Stimulated activated CD8-positive, alpha-beta memory T cell treated with anti-CD3 and anti-CD28 coated beads, Interleukin-7, amount 100 ng/mL, for 4 hours (primary cell): ENCODE measurements around the gene MIB1.

Experiments used
- DNase-seq, 2 donors: peaks; one replicate each; pipeline ENCODE4 v3.0.0-alpha.2; 2020; ENCODE audit warnings: low read depth in 2 of 2

MIB1 gene

DNA sequence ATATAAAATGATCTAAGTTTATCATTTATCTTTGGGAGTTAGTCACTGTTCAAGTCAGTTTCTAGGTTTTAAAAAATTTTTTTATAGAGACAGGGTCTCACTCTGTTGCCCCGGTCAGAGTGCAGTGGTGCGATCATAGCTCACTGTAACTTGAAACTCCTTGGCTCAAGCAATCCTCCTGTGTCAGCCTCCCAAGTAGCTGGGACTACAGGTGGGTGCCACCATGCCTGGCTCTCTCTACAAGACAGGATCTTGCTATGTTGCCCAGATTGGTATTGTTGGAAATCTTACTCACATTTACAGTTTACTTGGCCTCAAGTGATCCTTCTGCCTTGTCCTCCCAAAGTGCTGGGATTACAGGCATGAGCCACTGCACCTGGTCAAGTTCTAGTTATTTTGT is 74.5 kb downstream of the MIB1 start:
- no peak for DNase-seq

DNA sequence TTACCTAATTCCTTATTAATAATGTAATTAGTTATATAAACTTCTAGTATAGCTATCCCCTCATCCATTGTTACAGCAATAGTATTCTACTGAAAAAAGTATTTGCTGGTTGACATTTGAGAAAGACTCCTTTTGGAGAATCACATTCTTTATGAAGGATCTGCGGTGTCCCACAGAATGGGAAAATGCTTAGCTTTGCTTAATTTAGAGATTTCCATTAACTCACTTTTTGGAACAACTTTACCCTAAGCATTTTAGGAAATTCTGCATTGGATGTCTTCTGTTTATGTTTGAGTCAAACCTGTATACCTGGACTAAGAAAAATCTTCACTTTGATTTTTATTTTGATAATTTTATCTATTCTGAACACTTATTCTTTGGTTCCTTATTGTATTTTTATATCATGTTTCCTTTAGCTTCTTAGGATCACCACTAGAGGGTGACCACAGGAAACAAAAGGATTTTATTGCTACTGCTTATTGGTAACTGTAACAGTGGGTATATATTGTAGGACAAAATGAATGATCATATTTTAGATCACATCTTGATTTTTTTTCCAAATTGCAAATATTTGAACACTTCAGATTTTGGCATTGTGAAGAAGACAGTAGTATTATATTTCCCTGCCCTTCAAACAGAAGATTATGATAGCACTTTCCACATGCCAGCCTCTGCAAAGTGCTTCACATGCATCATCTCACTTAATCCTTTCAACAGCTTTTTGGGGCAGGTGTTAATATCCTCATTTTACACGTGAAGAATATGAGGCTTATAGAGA is 79.6 kb downstream of the MIB1 start:
- DNase-seq, result no peak

DNA sequence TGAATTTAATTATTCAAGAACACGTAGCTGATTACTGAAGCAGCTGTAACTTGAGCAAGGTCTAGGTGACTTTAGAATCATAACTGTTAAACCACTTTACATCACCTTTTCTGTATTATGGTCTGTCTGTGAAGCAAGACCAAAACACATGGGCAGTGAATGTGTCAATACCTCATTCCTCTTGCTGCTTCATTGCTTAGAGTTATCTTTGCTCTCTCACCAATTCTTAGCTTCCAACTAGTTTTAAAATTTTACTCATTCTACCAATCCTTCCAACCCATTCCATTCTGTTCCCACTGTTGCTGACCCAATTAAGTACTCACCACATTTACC is 80.2 kb downstream of the MIB1 start:
- no peak for DNase-seq

DNA sequence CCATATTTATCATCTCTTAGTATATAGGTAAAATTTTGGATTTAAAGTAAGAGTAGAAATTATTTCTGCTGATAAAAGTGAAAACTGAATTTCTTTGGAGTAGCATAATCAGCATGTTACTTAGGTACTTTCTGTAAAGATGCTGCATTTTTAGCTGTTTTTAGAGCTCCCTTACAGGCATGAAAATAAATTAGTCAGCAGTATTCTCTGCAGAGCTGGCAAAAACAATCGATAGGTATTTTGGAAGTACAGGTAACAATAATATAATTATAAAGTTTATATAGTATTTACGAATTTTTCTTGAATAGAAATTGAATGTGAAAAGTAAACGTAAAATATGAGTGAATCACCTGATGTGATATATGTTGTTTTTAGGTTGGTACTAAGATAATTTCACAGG is 83.3 kb downstream of the MIB1 start:
- DNase-seq, result no peak

DNA sequence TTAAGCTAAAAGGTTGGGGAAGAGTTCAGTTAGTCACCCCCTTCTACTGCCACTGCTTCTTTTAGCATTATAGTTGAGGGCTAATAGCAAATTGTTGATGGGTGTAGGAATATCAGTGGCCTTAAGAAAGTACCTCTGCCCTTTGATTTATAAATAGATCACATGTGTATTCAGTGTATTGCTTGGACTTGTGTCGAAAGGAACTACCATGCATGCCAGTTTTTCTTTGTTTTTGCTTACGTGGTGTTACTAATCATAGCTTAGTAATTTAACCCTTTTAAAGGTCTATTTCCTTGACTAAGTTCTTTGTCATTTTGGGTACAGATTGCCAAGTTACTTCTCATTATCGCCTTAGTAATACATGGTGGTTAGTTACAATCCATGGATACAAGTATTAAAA is 85.6 kb downstream of the MIB1 start:
- no peak for DNase-seq

DNA sequence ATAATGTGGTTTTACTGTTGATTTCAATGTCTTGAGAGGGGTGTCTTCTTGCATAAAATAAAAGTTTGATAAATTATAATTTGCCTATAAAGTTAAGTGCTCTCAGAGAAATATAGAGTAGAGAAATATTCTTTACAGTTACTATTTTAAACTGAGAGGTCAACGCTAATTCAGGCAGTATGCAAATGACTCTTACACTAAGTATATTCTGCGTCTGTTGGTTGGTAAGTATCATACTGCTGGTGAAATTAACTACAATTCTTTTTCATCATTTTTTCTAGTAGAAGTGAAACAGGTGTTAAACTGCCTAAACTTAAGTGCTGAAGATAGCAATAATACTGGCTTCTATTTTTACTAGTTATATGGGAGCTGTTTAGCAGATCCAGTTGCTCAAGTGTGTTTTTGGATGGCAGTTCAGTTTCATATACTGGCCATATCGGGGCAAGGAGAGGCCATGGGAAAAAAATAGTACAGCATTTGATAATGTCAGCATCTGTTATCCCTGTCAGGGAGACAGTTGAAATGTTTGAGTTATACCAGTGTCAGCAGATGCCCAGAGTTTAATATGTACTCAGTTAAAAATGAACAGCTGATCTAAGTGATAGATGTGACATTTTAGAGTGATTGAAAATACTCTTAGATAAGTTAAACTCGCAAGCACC is 86.2 kb downstream of the MIB1 start:
- DNase-seq, result no peak

DNA sequence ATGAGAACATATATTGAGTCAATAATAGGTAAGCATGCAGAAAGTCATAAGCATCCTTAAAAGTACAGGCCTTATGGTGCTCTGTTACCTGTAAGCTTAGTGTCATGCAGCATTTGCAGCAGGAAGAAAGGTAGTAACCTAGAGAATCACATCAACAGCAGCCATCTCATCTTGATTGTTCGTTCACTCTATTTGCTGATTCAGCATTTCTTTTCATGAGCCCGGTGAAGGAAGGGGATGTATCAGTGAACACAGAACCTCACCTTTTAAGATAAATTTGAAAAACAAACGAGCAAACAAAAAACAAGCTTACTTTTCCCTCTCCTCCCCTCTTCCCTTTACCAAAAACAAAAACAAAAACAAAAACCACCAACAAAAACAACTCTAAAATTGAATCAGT is 89.9 kb downstream of the MIB1 start:
- no peak for DNase-seq

DNA sequence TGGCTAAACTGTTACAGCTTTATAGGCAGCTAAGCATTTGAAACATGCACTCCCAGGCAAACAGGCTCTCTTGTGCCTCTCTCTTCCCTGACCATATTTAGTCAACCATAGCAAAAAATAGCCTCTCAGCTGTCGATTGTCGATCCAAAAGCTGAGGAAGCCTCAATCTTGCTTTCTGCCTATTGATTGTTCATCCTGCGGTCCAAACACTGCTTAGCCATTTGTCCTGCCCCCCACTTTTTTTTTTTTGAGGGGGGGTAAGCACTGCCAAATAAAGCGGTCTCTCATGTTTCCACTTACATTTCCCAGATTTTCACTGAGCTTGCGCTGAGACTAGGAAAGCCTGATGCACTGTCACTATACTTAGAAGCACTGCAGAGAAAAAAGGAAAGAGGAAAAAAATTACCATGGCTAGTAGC is 90.8 kb downstream of the MIB1 start:
- DNase-seq, result no peak

DNA sequence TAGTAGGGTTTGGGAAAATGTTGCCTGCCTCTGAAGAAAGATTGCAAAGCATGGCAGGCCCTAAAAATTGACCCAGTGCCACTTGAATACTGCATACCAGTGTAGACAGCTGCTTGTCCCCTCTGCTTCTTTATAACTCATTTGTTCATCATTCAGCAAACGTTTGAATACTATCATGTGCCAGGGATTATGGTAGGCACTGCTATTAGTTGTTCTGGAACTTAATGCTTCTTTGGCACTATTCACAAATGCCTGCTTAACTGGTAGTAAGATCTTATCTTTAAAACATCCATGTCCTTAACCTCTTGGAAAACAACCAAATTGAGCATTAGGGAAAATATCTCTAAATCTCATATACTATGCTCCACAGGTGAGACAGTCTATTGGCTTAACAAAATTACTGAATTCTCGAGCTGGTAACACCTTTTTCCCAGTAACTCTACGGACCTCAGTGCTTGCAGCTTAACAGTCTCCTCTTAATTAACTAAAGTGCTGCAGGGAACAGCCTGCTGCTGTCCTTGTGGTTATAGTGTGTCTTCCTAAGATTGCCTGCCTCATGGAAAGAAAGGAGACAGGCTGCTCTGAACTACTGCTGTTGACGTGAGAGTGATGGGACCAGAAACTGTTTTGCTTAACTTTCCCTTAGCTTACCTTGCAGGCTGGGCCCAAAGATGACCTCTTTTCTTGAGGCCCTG is 93.2 kb downstream of the MIB1 start:
- DNase-seq, result no peak

DNA sequence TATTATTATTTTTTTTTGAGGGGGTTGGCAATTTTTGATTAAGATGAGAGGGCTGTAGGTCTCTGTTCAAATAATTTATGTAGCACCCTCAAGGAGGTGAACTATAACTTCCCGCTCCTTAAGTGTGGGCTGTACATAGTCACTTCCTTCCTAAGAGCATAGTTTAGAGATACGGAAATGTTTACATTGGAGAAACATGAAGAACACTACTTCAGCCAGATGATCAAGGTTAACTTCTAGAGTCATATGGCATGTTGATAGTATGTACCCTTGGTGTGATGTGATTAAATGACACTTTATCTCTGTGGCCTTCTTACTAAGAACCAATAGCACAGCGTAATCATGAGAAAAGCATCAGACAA is 93.7 kb downstream of the MIB1 start:
- no peak for DNase-seq

DNA sequence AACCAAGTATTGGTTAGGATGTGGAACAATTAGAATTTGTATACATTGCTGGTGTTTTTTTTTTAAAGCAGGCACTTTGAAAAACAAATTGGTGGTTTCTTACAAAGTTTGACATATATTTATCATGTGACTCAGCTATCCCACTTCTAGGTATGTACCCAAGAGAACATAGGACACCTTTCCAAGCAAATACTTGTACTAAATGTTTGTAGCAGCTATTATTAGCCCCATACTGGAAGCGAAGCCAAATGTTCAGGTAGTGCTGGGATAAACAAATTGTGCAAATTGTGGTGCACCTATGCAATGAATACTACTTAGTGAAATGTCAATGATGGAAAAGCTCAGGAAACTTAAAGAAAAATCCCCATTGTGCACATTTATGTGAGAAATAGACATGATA is 101.0 kb downstream of the MIB1 start:
- DNase-seq, result no peak

DNA sequence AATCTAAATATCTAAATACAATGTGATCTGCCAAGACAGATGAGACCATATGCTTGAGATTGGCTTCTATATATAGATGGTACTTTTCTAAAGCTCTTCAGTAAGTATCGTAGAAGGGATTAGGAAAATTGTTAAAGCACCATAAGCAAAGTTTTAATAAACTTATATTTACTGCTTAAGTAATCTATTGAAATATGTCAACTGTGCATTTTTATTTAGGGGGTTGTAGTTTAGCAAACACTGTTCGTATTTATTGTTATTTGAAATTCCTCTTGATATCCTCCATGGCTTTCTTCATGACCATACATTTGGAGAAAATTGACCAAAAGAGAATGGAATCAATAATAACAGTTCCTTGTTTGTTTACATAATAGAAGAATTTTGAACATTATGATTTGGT is 102.7 kb downstream of the MIB1 start:
- no peak for DNase-seq

DNA sequence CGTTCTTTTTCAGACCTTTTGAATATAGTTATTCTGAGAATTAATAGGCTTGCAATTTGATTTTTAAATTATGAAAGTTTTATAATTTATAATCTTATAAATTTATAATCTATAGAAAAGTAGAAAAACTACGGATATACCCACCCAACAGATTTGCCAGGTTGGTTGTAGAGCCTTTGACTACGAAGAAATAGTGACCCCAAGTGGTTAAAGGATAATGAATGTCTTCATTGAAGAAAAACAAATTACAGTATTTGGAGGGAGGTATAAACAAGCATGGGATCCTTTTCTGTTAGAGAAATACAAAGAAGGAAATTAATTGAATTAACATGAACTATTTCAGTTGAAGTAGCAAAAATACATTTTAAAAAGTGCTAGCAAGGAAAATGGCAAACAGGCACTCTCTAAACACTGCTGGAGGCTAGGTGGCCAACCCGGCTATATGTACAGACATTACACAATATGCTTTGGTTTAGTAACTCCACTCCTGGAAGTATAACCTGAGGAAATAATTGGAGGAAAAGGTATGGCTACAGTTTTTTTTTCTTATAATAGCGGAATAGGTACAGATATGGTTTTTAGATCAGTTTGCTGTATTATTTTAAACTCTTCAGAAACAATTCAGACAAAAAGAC is 110.9 kb downstream of the MIB1 start:
- DNase-seq, result no peak

DNA sequence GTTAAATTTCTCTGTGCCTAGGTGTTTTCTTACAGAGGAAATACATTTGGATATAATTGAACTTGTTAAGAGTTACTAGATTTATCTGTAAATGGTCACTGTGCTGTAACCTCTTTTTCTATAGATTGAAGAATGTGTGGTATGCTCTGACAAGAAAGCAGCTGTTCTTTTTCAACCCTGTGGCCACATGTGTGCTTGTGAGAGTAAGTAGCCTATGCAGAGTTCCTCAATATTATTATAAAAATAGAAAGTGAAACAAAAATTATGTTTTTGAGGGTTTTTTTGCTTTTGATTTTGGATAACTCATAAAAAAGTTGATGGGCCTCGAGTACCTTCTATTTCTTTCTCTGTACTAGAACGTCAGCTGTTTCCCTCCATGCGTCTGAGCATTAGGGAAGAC is 112.4 kb downstream of the MIB1 start:
- no peak for DNase-seq

DNA sequence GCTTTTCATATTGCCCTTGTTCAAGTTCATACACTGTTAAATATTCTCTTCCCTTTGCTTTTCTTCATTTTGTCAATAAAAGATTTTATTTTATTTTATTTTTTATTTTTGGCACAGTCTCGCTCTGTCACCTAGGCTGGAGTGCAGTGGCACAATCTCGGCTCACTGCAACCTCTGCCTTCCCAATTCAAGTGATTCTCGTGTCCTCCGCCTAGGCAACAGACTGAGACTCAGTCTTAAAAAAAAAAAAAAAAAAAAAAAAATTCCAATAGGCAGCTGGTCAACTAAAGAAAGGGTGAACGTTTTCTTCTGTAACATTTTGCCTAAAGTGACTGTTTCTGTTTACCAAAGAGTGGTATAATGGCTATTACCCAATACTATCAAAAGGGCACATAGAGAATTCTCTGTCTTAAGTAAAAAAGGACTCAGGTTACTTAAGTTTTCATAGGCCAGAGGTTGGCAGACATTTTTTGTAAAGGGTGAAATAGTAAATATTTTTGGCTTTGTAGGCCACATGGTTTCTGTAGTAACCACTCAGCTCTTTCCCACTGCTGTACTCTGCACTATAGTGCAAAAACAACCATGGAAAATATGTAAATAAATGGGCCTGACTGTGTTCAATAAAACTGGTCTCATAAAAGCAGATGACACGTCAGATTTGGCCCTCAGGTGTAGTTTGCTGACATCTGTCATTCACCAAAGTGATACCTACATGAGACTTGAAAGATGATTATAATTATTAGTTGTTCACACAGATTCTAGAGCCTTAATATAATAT is 113.4 kb downstream of the MIB1 start:
- no peak for DNase-seq

DNA sequence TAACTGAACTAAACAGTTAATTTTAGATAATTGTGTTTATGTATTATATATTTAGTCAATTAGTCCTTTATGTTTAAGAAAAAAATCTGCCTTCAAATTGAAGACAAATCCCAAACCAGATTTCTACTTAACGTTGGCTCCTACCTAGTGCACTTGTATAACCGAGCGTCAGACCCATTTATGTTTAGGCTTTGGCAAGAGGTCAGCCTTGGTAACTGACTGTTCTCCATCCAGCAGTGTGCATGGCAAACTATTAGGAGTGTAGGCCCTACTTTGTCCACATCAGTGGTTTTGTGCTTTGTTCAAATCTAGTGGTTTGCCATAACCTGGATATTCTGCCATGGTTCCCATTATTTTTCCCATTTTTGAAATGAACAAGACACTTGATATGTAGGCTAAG is 114.8 kb downstream of the MIB1 start:
- DNase-seq, result no peak

DNA sequence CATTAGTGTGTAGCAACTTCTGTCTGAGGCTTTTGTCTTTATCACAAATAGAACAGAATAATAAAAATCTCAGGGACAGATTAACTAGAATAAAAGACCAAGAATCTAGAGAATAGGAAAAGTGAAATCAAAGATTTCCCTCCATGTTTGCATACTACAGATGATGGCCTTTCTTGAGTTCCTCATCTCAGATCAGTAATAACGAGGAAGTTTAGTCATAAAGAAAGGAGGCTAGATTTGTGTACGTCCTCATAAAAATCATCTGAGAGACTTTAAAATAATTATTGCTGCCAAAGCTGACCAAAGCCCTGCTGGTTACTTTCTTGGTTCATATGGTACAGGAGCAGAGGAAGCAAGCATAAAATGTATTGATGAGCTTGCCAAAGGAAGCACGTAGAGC is 117.3 kb downstream of the MIB1 start:
- no peak for DNase-seq

DNA sequence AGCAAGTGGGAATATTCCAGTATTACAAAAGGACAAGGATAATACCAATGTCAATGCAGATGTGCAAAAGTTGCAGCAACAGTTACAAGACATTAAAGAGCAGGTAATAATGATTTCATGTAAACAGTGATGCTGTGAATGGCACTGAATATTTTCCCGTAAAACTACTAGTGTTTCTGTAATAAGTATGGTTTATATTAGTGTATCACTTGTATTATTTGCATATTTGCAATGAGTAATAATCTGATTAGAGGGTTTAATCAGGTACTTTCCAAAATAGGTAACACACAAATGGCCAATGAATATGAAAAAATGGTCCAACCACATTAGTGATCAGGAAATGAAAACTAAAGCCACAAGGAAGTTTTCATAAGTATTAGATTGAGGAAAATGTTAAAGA is 118.0 kb downstream of the MIB1 start:
- DNase-seq, result no peak

DNA sequence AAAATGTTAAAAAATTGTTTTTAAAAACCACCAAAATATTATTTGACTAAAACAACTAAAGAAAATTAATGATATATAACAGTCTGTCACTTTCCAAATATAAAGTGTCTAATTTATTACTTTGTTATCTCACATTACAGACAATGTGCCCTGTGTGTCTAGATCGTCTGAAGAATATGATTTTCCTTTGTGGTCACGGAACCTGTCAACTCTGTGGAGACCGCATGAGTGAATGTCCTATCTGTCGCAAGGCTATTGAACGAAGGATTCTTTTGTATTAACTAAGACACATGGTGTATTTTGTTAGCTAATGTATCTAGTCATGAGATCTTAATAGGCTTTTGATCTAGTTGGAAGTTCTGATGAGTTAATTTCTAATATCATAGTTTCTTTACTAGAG is 123.8 kb downstream of the MIB1 start:
- no peak for DNase-seq

DNA sequence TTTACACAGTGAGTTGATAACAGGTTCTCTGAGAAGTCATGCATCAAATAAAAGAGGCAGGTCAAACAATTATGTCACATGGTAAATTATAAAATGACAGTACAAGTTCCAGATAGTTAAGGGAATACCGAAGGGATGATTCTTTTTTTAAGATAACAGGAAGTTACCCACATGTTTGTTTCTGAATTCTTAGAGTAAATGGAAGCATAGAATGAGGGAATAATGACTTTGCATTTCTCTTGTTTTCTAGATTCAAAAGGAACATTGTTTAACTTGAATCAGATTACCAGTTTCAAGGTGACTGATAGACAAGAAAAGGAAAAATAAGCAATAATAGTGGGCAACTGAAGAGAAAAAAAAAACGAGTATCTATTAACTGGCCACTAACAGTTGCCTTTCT is 124.5 kb downstream of the MIB1 start:
- no peak for DNase-seq

DNA sequence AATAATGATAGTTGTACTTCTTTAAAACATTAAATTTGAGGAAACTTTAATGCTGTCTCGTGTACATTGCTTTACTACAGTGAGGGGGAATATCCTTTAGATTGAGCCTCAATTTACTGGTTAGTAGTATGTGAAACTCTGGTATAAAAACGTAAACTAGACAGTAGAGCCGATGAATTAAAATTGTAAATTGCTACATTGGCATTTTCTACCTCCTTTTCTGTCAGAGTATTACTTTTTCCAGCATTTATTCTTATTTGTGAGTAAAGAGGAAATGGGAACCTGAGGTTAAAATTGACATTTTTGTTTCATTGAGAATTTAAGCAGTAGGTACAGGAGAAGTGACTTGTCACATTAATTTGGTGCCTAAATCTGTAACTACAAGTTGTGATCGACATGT is 128.2 kb downstream of the MIB1 start:
- DNase-seq, result no peak

DNA sequence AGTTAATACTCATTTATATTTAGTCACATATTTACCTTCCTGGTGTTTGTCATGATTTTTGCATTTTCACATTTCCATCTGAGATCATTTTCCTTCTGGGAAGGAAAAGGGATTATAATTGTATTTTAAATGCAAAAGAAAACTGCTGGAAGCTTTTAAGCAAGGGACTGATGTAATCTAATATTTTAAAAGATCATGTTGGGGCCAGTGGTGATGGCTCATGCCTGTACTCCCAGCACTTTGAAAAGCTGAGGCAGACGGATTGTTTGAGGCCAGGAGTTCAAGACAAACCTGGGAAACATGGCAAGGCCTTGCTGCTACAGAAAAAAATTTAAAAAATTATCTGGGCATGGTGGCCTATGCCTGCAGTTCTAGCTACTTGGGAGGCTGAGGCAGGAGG is 149.0 kb downstream of the MIB1 start:
- DNase-seq, result no peak
